GM13976 (cell line): ENCODE results near the gene GRIN2A.

Experiments
- DNase-seq: peaks from one replicate; pipeline ENCODE4 v3.0.0; 2012; ENCODE audit warnings: low spot score
- CTCF ChIP-seq: IDR thresholded peaks from 2 replicates; pipeline ENCODE4 v1.5.1; 2012; ENCODE audit warnings: borderline replicate concordance, mild to moderate bottlenecking; ENCODE audit not compliant: insufficient read depth; ENCODE audit errors: extremely low read depth, missing control alignments, control extremely low read depth
- in situ Hi-C: fragments of 300-500 bp; cut with MboI; formaldehyde crosslinking; loops from one replicate; pipeline ENCODE4 v1.12.0; 2022; ENCODE audit warnings: low sequenced_read_pairs, mixed read lengths, inconsistent platforms; ENCODE audit not compliant: unreplicated experiment

The GRIN2A gene

GRCh38 chr16:9906218-9906617, 276.0 kb downstream of the GRIN2A start:
- no peak for DNase-seq
- no peak for TF ChIP-seq CTCF
- in situ Hi-C loops: no loop called here

GRCh38 chr16:9904526-9904925, 277.7 kb downstream of the GRIN2A start:
- no peak for TF ChIP-seq CTCF
- in situ Hi-C loops: no loop called here
- no peak for DNase-seq

GRCh38 chr16:9900576-9900975, 281.7 kb downstream of the GRIN2A start:
- no peak for DNase-seq
- no peak for TF ChIP-seq CTCF
- in situ Hi-C loops: no loop called here

GRCh38 chr16:9898555-9898954, 283.7 kb downstream of the GRIN2A start:
- in situ Hi-C loops: no loop called here
- no peak for DNase-seq
- TF ChIP-seq CTCF: no peak

- no peak for TF ChIP-seq CTCF
- DNase-seq: no peak
- in situ Hi-C loops: no loop called here
These were observed 284.1 kb downstream of the GRIN2A start for GRCh38 chr16:9898124-9898523.

GRCh38 chr16:9895817-9896216, 286.4 kb downstream of the GRIN2A start:
- in situ Hi-C loops: no loop called here
- no peak for DNase-seq
- no peak for TF ChIP-seq CTCF

- no peak for DNase-seq
- in situ Hi-C loops: no loop called here
- no peak for TF ChIP-seq CTCF
These were observed 296.4 kb downstream of the GRIN2A start for GRCh38 chr16:9885876-9886275.
